HEK293 (cell line): ENCODE data around the gene FRMD8.

Experiments used
- CTCF ChIA-PET: fragments of 350-600 bp; formaldehyde crosslinking; extraction: SDS; loops from one replicate; lab custom pipeline; 2021; ENCODE audit warnings: antibody characterized with exemption; lab: Yijun Ruan, JAX
- POLR2A ChIA-PET: fragments of 300-600 bp; formaldehyde crosslinking; extraction: SDS; loops from one replicate; lab custom pipeline; 2020; ENCODE audit warnings: antibody characterized with exemption, inconsistent platforms; lab: Yijun Ruan, JAX
- H3K27ac ChIP-seq: fragments of 200-500 bp; sonication (Bioruptor generic); 2 replicates; pipeline ENCODE4 v1.5.1; 2014; ENCODE audit warnings: low read depth, low read length, control low read depth, inconsistent platforms; ENCODE audit errors: extremely low read depth
- H3K36me3 ChIP-seq, 2 experiments: fragments of 200-500 bp in 1 of 2; sonication (Bioruptor generic) in 1 of 2; 1 replicate in 1 of 2; 2 replicates in 1 of 2; pipeline ENCODE4 v1.5.1; 2014 to 2017; ENCODE audit warnings: inconsistent platforms in 2 of 2, low read length in 2 of 2; ENCODE audit not compliant: control insufficient read depth in 2 of 2, insufficient read depth in 1 of 2
- H3K4me1 ChIP-seq: fragments of 200-500 bp; sonication (Bioruptor generic); 2 replicates; pipeline ENCODE4 v1.5.1; 2014; ENCODE audit warnings: mild to moderate bottlenecking, low read length, inconsistent platforms; ENCODE audit not compliant: control insufficient read depth, insufficient read depth
- H3K4me3 ChIP-seq: 2 replicates; pipeline ENCODE4 v1.5.1; 2011; ENCODE audit warnings: low read depth, mild to moderate bottlenecking, control low read depth, low read length, moderate library complexity
- H3K9me3 ChIP-seq: fragments of 200-500 bp; sonication (Bioruptor generic); 2 replicates; pipeline ENCODE4 v1.5.1; 2014; ENCODE audit warnings: low read depth, low read length, inconsistent platforms; ENCODE audit not compliant: control insufficient read depth, insufficient read depth
- EGR2 ChIP-seq: fragments of 450-650 bp; formaldehyde crosslinking; IDR thresholded peaks from 2 replicates; pipeline ENCODE4 v1.5.1; 2016; ENCODE audit warnings: low read depth, missing biosample characterization, missing genetic modification characterization
- SCRT2 ChIP-seq: fragments of 450-650 bp; formaldehyde crosslinking; IDR thresholded peaks from 2 replicates; pipeline ENCODE4 v1.5.1; 2016; ENCODE audit warnings: missing biosample characterization, missing genetic modification characterization
- YY1 ChIP-seq: fragments of 450-650 bp; formaldehyde crosslinking; IDR thresholded peaks from 2 replicates; pipeline ENCODE4 v1.5.1; 2018; ENCODE audit warnings: missing biosample characterization, missing genetic modification characterization
- ZBTB48 ChIP-seq: fragments of 450-650 bp; formaldehyde crosslinking; IDR thresholded peaks from 2 replicates; pipeline ENCODE4 v1.5.1; 2016; ENCODE audit warnings: missing biosample characterization, missing genetic modification characterization
- ZEB2 ChIP-seq: fragments of 450-650 bp; formaldehyde crosslinking; IDR thresholded peaks from 2 replicates; pipeline ENCODE4 v1.5.1; 2016; ENCODE audit warnings: missing biosample characterization, missing genetic modification characterization
- ZNF146 ChIP-seq: fragments of 450-650 bp; formaldehyde crosslinking; IDR thresholded peaks from 2 replicates; pipeline ENCODE4 v1.5.1; 2016; ENCODE audit warnings: missing biosample characterization, missing genetic modification characterization
- ZNF169 ChIP-seq: fragments of 450-650 bp; formaldehyde crosslinking; IDR thresholded peaks from 2 replicates; pipeline ENCODE4 v1.5.1; 2016; ENCODE audit warnings: missing biosample characterization, missing genetic modification characterization
- ZNF223 ChIP-seq: fragments of 450-650 bp; formaldehyde crosslinking; IDR thresholded peaks from 2 replicates; pipeline ENCODE4 v1.5.1; 2016; ENCODE audit warnings: missing biosample characterization, missing genetic modification characterization
- ZNF248 ChIP-seq: fragments of 450-650 bp; formaldehyde crosslinking; IDR thresholded peaks from 2 replicates; pipeline ENCODE4 v1.5.1; 2017; ENCODE audit warnings: missing biosample characterization, missing genetic modification characterization
- ZNF394 ChIP-seq: fragments of 450-650 bp; formaldehyde crosslinking; IDR thresholded peaks from 2 replicates; pipeline ENCODE4 v1.5.1; 2016; ENCODE audit warnings: missing biosample characterization, missing genetic modification characterization, mild to moderate bottlenecking, moderate library complexity, borderline replicate concordance
- ZNF423 ChIP-seq: fragments of 450-650 bp; formaldehyde crosslinking; IDR thresholded peaks from 2 replicates; pipeline ENCODE4 v1.5.1; 2016; ENCODE audit warnings: missing biosample characterization, missing genetic modification characterization
- ZNF433 ChIP-seq: fragments of 450-650 bp; formaldehyde crosslinking; IDR thresholded peaks from 2 replicates; pipeline ENCODE4 v1.5.1; 2016; ENCODE audit warnings: missing biosample characterization, missing genetic modification characterization, low read depth
- ZNF48 ChIP-seq: fragments of 450-650 bp; formaldehyde crosslinking; IDR thresholded peaks from 2 replicates; pipeline ENCODE4 v1.5.1; 2016; ENCODE audit warnings: missing biosample characterization, missing genetic modification characterization
- ZNF510 ChIP-seq: fragments of 450-650 bp; formaldehyde crosslinking; IDR thresholded peaks from 2 replicates; pipeline ENCODE4 v1.5.1; 2018; ENCODE audit warnings: mild to moderate bottlenecking, missing genetic modification characterization, missing biosample characterization; ENCODE audit not compliant: insufficient replicate concordance
- ZNF561 ChIP-seq: fragments of 450-650 bp; IDR thresholded peaks from 2 replicates; pipeline ENCODE4 v1.5.1; 2018; ENCODE audit warnings: missing biosample characterization, missing genetic modification characterization, borderline replicate concordance
- ZNF571 ChIP-seq: fragments of 450-650 bp; formaldehyde crosslinking; IDR thresholded peaks from 2 replicates; pipeline ENCODE4 v1.5.0; 2017; ENCODE audit warnings: missing biosample characterization, missing genetic modification characterization
- ZXDB ChIP-seq: fragments of 450-650 bp; formaldehyde crosslinking; IDR thresholded peaks from 2 replicates; pipeline ENCODE4 v1.5.1; 2016; ENCODE audit warnings: missing biosample characterization, missing genetic modification characterization
- TF ChIP-seq, protein P1 (sequence below): fragments of 450-650 bp; formaldehyde crosslinking; IDR thresholded peaks from 2 replicates; pipeline ENCODE4 v1.5.1; 2016; ENCODE audit warnings: missing biosample characterization, missing genetic modification characterization, low read depth
- TF ChIP-seq, protein P2 (sequence below): fragments of 450-650 bp; formaldehyde crosslinking; IDR thresholded peaks from 2 replicates; pipeline ENCODE4 v1.5.1; 2016; ENCODE audit warnings: missing biosample characterization, missing genetic modification characterization, borderline replicate concordance
- TF ChIP-seq, protein P3 (sequence below): fragments of 450-650 bp; formaldehyde crosslinking; IDR thresholded peaks from 2 replicates; pipeline ENCODE4 v1.5.1; 2016; ENCODE audit warnings: missing biosample characterization, missing genetic modification characterization, borderline replicate concordance

The FRMD8 gene

DNA sequence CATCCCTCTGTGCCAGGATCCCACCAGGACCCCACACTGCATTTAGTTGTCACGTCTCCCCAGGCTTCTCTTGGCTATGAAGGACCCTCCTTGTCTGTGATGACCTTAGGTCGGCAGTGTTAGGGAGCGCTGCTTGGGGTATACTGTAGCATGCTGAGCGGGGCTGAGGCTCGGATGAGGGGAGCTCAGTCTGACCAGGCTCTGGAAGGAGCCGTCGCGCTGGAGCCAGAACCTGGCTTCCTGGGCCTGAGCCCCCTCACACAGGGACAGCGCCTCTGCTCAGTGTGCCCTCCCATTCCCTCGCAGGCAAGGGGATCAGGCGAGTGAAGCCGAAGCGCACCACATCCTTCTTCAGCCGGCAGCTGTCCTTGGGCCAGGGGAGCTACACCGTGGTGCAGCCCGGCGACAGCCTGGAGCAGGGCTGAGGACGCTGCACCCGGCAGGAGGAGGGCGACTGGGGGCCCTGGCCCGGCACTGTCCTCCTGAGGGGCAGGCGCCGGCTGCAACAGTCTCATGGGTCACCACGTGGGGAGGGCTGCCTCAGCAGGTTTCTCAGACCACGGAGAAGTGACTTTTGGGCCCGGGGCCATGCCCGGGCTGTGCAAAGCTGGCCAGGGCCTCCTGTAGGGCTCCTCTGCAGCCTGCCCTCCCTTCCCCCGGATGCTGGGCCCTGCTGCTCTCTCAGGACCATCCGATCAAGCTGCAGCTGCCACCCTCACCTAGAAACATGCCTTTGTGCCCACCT, 24.7 kb downstream of the FRMD8 start:
- peaks cover 0 to 34% of the 10 kb centered on the region in 2 experiments; a peak in 2 of 3 replicates for H3K36me3 ChIP-seq
- no peaks in the 10 kb centered on the region; the same call in 1 of the 2 replicates for H3K4me1 ChIP-seq
- TF ChIP-seq ZNF48 (tag by site-specific recombination) (no peak), ZNF433 (tag by site-specific recombination) (no peak), ZNF146 (no peak), EGR2 (no peak), SCRT2 (no peak), ZNF248 (tag by site-specific recombination) (no peak), ZEB2 (tag by site-specific recombination) (no peak), ZNF169 (tag by site-specific recombination) (no peak), ZNF423 (no peak), ZXDB (no peak), ZNF571 (tag by site-specific recombination) (no peak), ZNF510 (tag by site-specific recombination) (no peak), YY1 (tag by site-specific recombination) (no peak), ZNF394 (no peak), ZNF561 (tag by site-specific recombination) (no peak), ZBTB48 (tag by site-specific recombination) (no peak), ZNF223 (tag by site-specific recombination) (no peak)
- TF ChIP-seq, protein P1, sequence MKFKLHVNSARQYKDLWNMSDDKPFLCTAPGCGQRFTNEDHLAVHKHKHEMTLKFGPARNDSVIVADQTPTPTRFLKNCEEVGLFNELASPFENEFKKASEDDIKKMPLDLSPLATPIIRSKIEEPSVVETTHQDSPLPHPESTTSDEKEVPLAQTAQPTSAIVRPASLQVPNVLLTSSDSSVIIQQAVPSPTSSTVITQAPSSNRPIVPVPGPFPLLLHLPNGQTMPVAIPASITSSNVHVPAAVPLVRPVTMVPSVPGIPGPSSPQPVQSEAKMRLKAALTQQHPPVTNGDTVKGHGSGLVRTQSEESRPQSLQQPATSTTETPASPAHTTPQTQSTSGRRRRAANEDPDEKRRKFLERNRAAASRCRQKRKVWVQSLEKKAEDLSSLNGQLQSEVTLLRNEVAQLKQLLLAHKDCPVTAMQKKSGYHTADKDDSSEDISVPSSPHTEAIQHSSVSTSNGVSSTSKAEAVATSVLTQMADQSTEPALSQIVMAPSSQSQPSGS (tag by site-specific recombination): no peak
- TF ChIP-seq, protein P2, sequence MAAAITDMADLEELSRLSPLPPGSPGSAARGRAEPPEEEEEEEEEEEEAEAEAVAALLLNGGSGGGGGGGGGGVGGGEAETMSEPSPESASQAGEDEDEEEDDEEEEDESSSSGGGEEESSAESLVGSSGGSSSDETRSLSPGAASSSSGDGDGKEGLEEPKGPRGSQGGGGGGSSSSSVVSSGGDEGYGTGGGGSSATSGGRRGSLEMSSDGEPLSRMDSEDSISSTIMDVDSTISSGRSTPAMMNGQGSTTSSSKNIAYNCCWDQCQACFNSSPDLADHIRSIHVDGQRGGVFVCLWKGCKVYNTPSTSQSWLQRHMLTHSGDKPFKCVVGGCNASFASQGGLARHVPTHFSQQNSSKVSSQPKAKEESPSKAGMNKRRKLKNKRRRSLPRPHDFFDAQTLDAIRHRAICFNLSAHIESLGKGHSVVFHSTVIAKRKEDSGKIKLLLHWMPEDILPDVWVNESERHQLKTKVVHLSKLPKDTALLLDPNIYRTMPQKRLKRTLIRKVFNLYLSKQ (tag by site-specific recombination): no peak
- TF ChIP-seq, protein P3, sequence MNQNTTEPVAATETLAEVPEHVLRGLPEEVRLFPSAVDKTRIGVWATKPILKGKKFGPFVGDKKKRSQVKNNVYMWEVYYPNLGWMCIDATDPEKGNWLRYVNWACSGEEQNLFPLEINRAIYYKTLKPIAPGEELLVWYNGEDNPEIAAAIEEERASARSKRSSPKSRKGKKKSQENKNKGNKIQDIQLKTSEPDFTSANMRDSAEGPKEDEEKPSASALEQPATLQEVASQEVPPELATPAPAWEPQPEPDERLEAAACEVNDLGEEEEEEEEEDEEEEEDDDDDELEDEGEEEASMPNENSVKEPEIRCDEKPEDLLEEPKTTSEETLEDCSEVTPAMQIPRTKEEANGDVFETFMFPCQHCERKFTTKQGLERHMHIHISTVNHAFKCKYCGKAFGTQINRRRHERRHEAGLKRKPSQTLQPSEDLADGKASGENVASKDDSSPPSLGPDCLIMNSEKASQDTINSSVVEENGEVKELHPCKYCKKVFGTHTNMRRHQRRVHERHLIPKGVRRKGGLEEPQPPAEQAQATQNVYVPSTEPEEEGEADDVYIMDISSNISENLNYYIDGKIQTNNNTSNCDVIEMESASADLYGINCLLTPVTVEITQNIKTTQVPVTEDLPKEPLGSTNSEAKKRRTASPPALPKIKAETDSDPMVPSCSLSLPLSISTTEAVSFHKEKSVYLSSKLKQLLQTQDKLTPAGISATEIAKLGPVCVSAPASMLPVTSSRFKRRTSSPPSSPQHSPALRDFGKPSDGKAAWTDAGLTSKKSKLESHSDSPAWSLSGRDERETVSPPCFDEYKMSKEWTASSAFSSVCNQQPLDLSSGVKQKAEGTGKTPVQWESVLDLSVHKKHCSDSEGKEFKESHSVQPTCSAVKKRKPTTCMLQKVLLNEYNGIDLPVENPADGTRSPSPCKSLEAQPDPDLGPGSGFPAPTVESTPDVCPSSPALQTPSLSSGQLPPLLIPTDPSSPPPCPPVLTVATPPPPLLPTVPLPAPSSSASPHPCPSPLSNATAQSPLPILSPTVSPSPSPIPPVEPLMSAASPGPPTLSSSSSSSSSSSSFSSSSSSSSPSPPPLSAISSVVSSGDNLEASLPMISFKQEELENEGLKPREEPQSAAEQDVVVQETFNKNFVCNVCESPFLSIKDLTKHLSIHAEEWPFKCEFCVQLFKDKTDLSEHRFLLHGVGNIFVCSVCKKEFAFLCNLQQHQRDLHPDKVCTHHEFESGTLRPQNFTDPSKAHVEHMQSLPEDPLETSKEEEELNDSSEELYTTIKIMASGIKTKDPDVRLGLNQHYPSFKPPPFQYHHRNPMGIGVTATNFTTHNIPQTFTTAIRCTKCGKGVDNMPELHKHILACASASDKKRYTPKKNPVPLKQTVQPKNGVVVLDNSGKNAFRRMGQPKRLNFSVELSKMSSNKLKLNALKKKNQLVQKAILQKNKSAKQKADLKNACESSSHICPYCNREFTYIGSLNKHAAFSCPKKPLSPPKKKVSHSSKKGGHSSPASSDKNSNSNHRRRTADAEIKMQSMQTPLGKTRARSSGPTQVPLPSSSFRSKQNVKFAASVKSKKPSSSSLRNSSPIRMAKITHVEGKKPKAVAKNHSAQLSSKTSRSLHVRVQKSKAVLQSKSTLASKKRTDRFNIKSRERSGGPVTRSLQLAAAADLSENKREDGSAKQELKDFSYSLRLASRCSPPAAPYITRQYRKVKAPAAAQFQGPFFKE (tag by site-specific recombination): no peak
- H3K9me3 ChIP-seq: no peaks in the 10 kb centered on the region
- H3K4me3 ChIP-seq: no peak overlapping the region
- no peak overlapping the region for H3K27ac ChIP-seq
- ChIA-PET POLR2A (interaction anchor here (1.9 kb wide), 1 partner anchor 12 kb away, joined by 6 read pairs; the partner anchor contains the start of gene NEAT1), CTCF (no interaction called here)
